A549 (cell line): ENCODE results near the gene IFIH1. TPM values are rescaled to one million over a fixed set of nuclear protein-coding genes. Genes with fewer than 3 reads are reported as not detected.

ENCODE experiments used
- ATAC-seq, 2 experiments: fragments of 200-7000 bp in 1 of 2; fragments of >200 bp in 1 of 2; cut with Nextera tagmentation in 1 of 2; cut with Tn5 transposase in 1 of 2; 3 replicates each; pipeline versions ENCODE4 v1.8.0 to v1.9.1; 2018 to 2020; ENCODE audit warnings: mild to moderate bottlenecking in 1 of 2, moderate library complexity in 1 of 2
- CTCF ChIA-PET: fragments of 300-600 bp; sonication (Branson Sonifier 250); formaldehyde crosslinking; extraction: SDS; loops from one replicate; lab custom pipeline; 2021; ENCODE audit warnings: antibody characterized with exemption, inconsistent platforms; lab: Yijun Ruan, JAX
- POLR2A ChIA-PET: fragments of 350-600 bp; formaldehyde crosslinking; extraction: SDS; loops from one replicate; lab custom pipeline; 2021; ENCODE audit warnings: antibody characterized with exemption, inconsistent platforms; lab: Yijun Ruan, JAX
- DNase-seq, 2 experiments: peaks; one replicate each; pipeline versions ENCODE4 v3.0.0 to v3.0.0-alpha.2; 2011 to 2016; ENCODE audit warnings: low read depth in 1 of 2, low spot score in 1 of 2
- FAIRE-seq: peaks from 2 replicates; lab custom pipeline; 2011; peaks lifted over from hg19 to GRCh38; lab: Jason Lieb, UNC
- H3K27ac ChIP-seq, 2 experiments: fragments of >200 bp; sonication (Bioruptor Twin); formaldehyde crosslinking; 3 replicates each; pipeline ENCODE4 v1.5.1; 2016 to 2017
- H3K4me1 ChIP-seq: fragments of >200 bp; sonication (Bioruptor Twin); formaldehyde crosslinking; 3 replicates; pipeline ENCODE4 v1.6.1; 2016
- H3K4me2 ChIP-seq: fragments of >200 bp; sonication (Bioruptor Twin); formaldehyde crosslinking; 3 replicates; pipeline ENCODE4 v1.6.1; 2016
- H3K4me3 ChIP-seq: fragments of >200 bp; sonication (Bioruptor Twin); formaldehyde crosslinking; 3 replicates; pipeline ENCODE4 v1.5.1; 2016
- H3K9me3 ChIP-seq: fragments of >200 bp; sonication (Bioruptor Twin); formaldehyde crosslinking; 3 replicates; pipeline ENCODE4 v1.6.1; 2016
- BHLHE40 ChIP-seq: IDR thresholded peaks from 2 replicates; pipeline ENCODE4 v1.6.1; 2012; ENCODE audit warnings: low read depth, low read length, inconsistent platforms
- CBX2 ChIP-seq: fragments of 200-600 bp; sonication (generic); IDR thresholded peaks from 2 replicates; pipeline ENCODE4 v1.6.1; 2016; ENCODE audit warnings: low read depth, mild to moderate bottlenecking, borderline replicate concordance
- CHD2 ChIP-seq: fragments of 150-350 bp; IDR thresholded peaks from 2 replicates; pipeline ENCODE4 v1.6.1; 2014; ENCODE audit warnings: low read length; ENCODE audit not compliant: partially characterized antibody
- EHF ChIP-seq: fragments of 250-450 bp; sonication (Bioruptor Pico); IDR thresholded peaks from 2 replicates; pipeline ENCODE4 v1.5.0; 2020; ENCODE audit warnings: mild to moderate bottlenecking
- FOSB ChIP-seq: fragments of 250-450 bp; sonication (Bioruptor Pico); IDR thresholded peaks from 2 replicates; pipeline ENCODE4 v1.5.0; 2020; ENCODE audit warnings: mild to moderate bottlenecking, moderate library complexity
- GATA3 ChIP-seq: IDR thresholded peaks from 2 replicates; pipeline ENCODE4 v1.6.1; 2012; ENCODE audit warnings: borderline replicate concordance
- HOXA7 ChIP-seq: fragments of 250-450 bp; sonication (Bioruptor Pico); IDR thresholded peaks from 2 replicates; pipeline ENCODE4 v1.5.0; 2020; ENCODE audit warnings: mild to moderate bottlenecking, moderate library complexity
- JUN ChIP-seq, 2 experiments: fragments of >200 bp; sonication (Bioruptor Twin); formaldehyde crosslinking; IDR thresholded peaks; 2 replicates in 1 of 2; 3 replicates in 1 of 2; pipeline ENCODE4 v1.6.1; 2016 to 2017
- KDM1A ChIP-seq: fragments of 200-600 bp; sonication (generic); IDR thresholded peaks from 2 replicates; pipeline ENCODE4 v1.6.1; 2016; ENCODE audit warnings: low read depth, mild to moderate bottlenecking
- KDM5A ChIP-seq: fragments of 200-600 bp; sonication (generic); IDR thresholded peaks from 2 replicates; pipeline ENCODE4 v1.6.1; 2016; ENCODE audit warnings: antibody characterized with exemption, mild to moderate bottlenecking
- MAFK ChIP-seq: fragments of 450-650 bp; IDR thresholded peaks from 2 replicates; pipeline ENCODE4 v1.6.1; 2014; ENCODE audit not compliant: partially characterized antibody
- MAZ ChIP-seq: fragments of 150-350 bp; IDR thresholded peaks from 2 replicates; pipeline ENCODE4 v1.6.1; 2014; ENCODE audit warnings: antibody characterized with exemption, low read depth, low read length, borderline replicate concordance
- MYC ChIP-seq: IDR thresholded peaks from 2 replicates; pipeline ENCODE4 v1.6.1; 2012; ENCODE audit warnings: mild to moderate bottlenecking, inconsistent platforms, low read length, improper control_type of control experiment, borderline replicate concordance
- NR3C1 ChIP-seq: fragments of >200 bp; sonication (Bioruptor Twin); formaldehyde crosslinking; IDR thresholded peaks from 3 replicates; pipeline ENCODE4 v1.6.1; 2017
- PHF8 ChIP-seq: fragments of 200-600 bp; sonication (generic); IDR thresholded peaks from 2 replicates; pipeline ENCODE4 v1.6.1; 2016; ENCODE audit warnings: low read depth, mild to moderate bottlenecking, antibody characterized with exemption, moderate library complexity, borderline replicate concordance
- RAD21 ChIP-seq, 2 experiments: fragments of >200 bp in 1 of 2; sonication (Bioruptor Twin) in 1 of 2; formaldehyde crosslinking in 1 of 2; IDR thresholded peaks in 1 of 2; conservative IDR thresholded peaks in 1 of 2; 2 replicates in 1 of 2; 3 replicates in 1 of 2; pipeline ENCODE4 v1.6.1; 2012 to 2018; ENCODE audit warnings: inconsistent platforms in 1 of 2
- RARB ChIP-seq: fragments of 250-450 bp; sonication (Bioruptor Pico); IDR thresholded peaks from 2 replicates; pipeline ENCODE4 v1.8.0; 2021; ENCODE audit warnings: mild to moderate bottlenecking, moderate library complexity
- RCOR1 ChIP-seq: fragments of 150-350 bp; IDR thresholded peaks from 2 replicates; pipeline ENCODE4 v1.6.1; 2014; ENCODE audit warnings: antibody characterized with exemption, low read length, low read depth
- RNF2 ChIP-seq: fragments of 200-600 bp; sonication (generic); IDR thresholded peaks from 2 replicates; pipeline ENCODE4 v1.6.1; 2016; ENCODE audit warnings: low read depth, mild to moderate bottlenecking, antibody characterized with exemption, moderate library complexity, borderline replicate concordance
- SMC3 ChIP-seq: fragments of >200 bp; sonication (Bioruptor Twin); formaldehyde crosslinking; IDR thresholded peaks from 3 replicates; pipeline ENCODE4 v1.6.1; 2018; ENCODE audit warnings: inconsistent platforms
- SREBF2 ChIP-seq: fragments of 450-650 bp; IDR thresholded peaks from 2 replicates; pipeline ENCODE4 v1.6.1; 2014; ENCODE audit warnings: mild to moderate bottlenecking, moderate library complexity
- TFCP2L1 ChIP-seq: fragments of 250-450 bp; sonication (Bioruptor Pico); IDR thresholded peaks from 2 replicates; pipeline ENCODE4 v1.5.0; 2021; ENCODE audit warnings: mild to moderate bottlenecking
- TP53 ChIP-seq: fragments of 250-450 bp; sonication (Bioruptor Pico); IDR thresholded peaks from 2 replicates; pipeline ENCODE4 v1.5.0; 2021; ENCODE audit warnings: mild to moderate bottlenecking, moderate library complexity
- ZC3H11A ChIP-seq: fragments of 450-650 bp; IDR thresholded peaks from 2 replicates; pipeline ENCODE4 v1.6.1; 2014; ENCODE audit warnings: antibody characterized with exemption, mild to moderate bottlenecking
- ZFP36 ChIP-seq: fragments of 450-650 bp; IDR thresholded peaks from 2 replicates; pipeline ENCODE4 v1.6.1; 2014; ENCODE audit warnings: borderline replicate concordance; ENCODE audit not compliant: partially characterized antibody
- WGBS: methylation state at CpG from one replicate; pipeline ENCODE4 v1.1.6; 2017; ENCODE audit errors: missing lambda C conversion rate; 5-methylcytosine and 5-hydroxymethylcytosine counted together
- polyA plus RNA-seq, 4 experiments: library from polyadenylated mRNA; depleted of rRNA in 3 of 4; stranded (reverse); fragments of >200 nt; fragmentation: RNase III in 1 of 4; extraction: RNeasy Plus Mini Kit Qiagen cat#74134 plus additional on column Dnase treatment in 1 of 4; gene quantifications; 2 replicates in 3 of 4; 3 replicates in 1 of 4; pipeline ENCODE4 v1.2.3, GENCODE V29; 2011 to 2017
- TF ChIP-seq, protein P1 (sequence below): fragments of 250-450 bp; sonication (Bioruptor Pico); IDR thresholded peaks from 2 replicates; pipeline ENCODE4 v1.5.0; 2021; ENCODE audit warnings: mild to moderate bottlenecking, moderate library complexity, borderline replicate concordance
- TF ChIP-seq, protein P2 (sequence below): IDR thresholded peaks from 2 replicates; pipeline ENCODE4 v1.6.1; 2012
- TF ChIP-seq, protein P3 (sequence below): fragments of >200 bp; sonication (Bioruptor Twin); formaldehyde crosslinking; IDR thresholded peaks from 3 replicates; pipeline ENCODE4 v1.6.1; 2016

The IFIH1 gene
- polyA plus RNA-seq, 2 of the 4 experiments (the other 2 are of a cell fraction) = 0.21 to 0.57 TPM

DNA sequence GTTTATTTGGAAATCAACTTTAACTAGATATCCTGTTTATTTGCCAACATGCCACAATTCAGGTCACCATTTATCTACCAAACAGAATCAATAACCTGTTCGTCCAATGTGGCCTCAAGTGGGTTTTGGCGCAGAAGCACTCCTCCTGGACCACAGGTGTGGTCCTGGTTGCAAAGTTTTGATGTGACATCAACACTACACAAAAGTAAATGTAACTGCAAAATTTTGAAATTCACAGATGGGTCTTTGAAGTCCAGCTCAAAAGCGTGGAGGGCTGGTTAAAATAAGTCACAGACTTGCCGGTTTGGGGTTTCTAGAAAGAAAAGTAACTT lies 25.0 kb upstream of the IFIH1 start:
- Histone ChIP-seq H3K9me3 (no peaks in the 10 kb centered on the region), H3K4me1 (0 out of 3 replicates have a peak, but pooled peaks cover 4% of the 10 kb centered on the region), H3K4me3 (peak overlapping the region; percentile 92), H3K27ac (peak overlapping the region; percentile 37; a peak in 4 of 6 replicates), H3K4me2 (peak overlapping the region; percentile 84)
- no peak for ATAC-seq
- 51% methylated on average over 4 of the region's 4 CpGs for WGBS
- TF ChIP-seq RNF2 (peak; percentile 33; the same call in 1 of the 2 replicates), NR3C1 (no peak), MYC (no peak), FOSB (CRISPR knock-in tag) (no peak)
- TF ChIP-seq, protein P1, sequence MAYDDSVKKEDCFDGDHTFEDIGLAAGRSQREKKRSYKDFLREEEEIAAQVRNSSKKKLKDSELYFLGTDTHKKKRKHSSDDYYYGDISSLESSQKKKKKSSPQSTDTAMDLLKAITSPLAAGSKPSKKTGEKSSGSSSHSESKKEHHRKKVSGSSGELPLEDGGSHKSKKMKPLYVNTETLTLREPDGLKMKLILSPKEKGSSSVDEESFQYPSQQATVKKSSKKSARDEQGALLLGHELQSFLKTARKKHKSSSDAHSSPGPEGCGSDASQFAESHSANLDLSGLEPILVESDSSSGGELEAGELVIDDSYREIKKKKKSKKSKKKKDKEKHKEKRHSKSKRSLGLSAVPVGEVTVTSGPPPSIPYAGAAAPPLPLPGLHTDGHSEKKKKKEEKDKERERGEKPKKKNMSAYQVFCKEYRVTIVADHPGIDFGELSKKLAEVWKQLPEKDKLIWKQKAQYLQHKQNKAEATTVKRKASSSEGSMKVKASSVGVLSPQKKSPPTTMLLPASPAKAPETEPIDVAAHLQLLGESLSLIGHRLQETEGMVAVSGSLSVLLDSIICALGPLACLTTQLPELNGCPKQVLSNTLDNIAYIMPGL (CRISPR knock-in tag) = no peak
- no peak for DNase-seq
- POLR2A ChIA-PET = interaction anchor here (0.6 kb wide), 1 partner anchor 1033 kb away, joined by 3 read pairs; no protein-coding TSS in a partner anchor
- CTCF ChIA-PET = interaction anchor here (2.0 kb wide), 1 partner anchor 45 kb away, joined by 5 read pairs; no protein-coding TSS in a partner anchor
- no peak for FAIRE-seq

DNA sequence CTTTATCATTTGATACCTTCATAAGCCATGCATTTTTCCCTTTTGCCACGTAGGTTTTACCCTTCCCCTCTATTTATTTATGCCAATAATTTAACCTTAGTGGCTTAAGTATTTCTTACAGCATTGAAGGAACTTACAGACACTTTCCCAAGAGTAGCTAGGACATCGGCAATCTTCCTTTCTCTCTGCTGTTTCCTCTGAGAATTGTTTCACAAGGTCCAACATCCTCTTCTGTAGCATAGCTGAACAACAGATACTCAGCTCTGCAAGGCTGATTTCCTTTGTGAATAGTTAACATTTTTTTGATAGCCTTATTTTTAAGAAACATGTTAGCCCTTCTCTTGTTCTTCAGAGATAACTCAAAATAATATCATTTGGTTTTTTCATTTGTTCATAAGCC lies 24.4 kb upstream of the IFIH1 start:
- TF ChIP-seq, protein P2, sequence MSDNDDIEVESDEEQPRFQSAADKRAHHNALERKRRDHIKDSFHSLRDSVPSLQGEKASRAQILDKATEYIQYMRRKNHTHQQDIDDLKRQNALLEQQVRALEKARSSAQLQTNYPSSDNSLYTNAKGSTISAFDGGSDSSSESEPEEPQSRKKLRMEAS = no peak
- TF ChIP-seq, protein P3, sequence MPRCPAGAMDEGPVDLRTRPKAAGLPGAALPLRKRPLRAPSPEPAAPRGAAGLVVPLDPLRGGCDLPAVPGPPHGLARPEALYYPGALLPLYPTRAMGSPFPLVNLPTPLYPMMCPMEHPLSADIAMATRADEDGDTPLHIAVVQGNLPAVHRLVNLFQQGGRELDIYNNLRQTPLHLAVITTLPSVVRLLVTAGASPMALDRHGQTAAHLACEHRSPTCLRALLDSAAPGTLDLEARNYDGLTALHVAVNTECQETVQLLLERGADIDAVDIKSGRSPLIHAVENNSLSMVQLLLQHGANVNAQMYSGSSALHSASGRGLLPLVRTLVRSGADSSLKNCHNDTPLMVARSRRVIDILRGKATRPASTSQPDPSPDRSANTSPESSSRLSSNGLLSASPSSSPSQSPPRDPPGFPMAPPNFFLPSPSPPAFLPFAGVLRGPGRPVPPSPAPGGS = no peak
- TF ChIP-seq BHLHE40 (no peak), EHF (CRISPR knock-in tag) (no peak), FOSB (CRISPR knock-in tag) (no peak), SREBF2 (no peak), CBX2 (no peak), KDM5A (no peak), MAFK (no peak), ZFP36 (no peak), GATA3 (no peak), MAZ (no peak), ZC3H11A (no peak), RAD21 (conservative IDR thresholded peaks at IDR 0.05 in 1 of 2, IDR thresholded peaks at IDR 0.05 in 1 of 2) (no peak), TP53 (no peak), PHF8 (no peak), SMC3 (no peak)
- Histone ChIP-seq H3K9me3 (no peaks in the 10 kb centered on the region), H3K4me3 (no peak overlapping the region), H3K27ac (no peak overlapping the region), H3K4me2 (no peak overlapping the region), H3K4me1 (0 out of 3 replicates have a peak, but pooled peaks cover 4% of the 10 kb centered on the region)
- ATAC-seq = no peak
- ChIA-PET CTCF (interaction anchor here (2.0 kb wide), 1 partner anchor 45 kb away, joined by 5 read pairs; no protein-coding TSS in a partner anchor), POLR2A (no interaction called here)
- DNase-seq = no peak
- WGBS = 56% methylated on average over 2 of the region's 2 CpGs
- no peak for FAIRE-seq

DNA sequence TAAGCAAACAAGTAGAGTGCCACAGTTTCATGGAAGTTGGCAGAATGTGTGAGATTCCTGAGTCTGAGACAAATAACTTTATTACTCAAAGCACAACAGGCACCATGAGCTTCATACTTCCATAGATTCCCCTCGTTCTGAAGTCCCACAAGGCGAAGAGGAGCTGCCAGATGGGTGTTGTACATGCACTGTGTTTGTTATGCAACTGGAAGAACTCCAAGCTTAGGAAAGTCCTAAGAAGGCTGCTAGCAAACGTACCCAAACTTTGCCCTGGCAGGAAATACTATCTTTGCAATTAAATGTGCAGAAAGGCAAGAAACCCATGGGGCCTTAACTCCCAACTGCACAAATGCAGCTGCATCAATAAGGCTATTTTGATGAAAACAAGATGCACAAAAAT lies 23.8 kb upstream of the IFIH1 start:
- Histone ChIP-seq H3K4me1 (0 out of 3 replicates have a peak, but pooled peaks cover 4% of the 10 kb centered on the region), H3K4me2 (no peak overlapping the region), H3K4me3 (no peak overlapping the region), H3K27ac (no peak overlapping the region), H3K9me3 (no peaks in the 10 kb centered on the region)
- DNase-seq (no peak), FAIRE-seq (no peak), ATAC-seq (no peak)
- ChIA-PET POLR2A (no interaction called here), CTCF (interaction anchor here (0.8 to 2.0 kb wide), 2 partner anchors 34 to 44 kb away, joined by 3 to 5 read pairs; no protein-coding TSS in a partner anchor)
- no peak for TF ChIP-seq NR3C1
- no peak for TF ChIP-seq RCOR1
- no peak for TF ChIP-seq BHLHE40
- no peak for TF ChIP-seq HOXA7 (CRISPR knock-in tag)
- no peak for TF ChIP-seq SMC3
- TF ChIP-seq KDM1A = no peak
- no peak for TF ChIP-seq MYC
- TF ChIP-seq RNF2 = no peak
- TF ChIP-seq EHF (CRISPR knock-in tag) = no peak
- no peak for TF ChIP-seq JUN (IDR thresholded peaks at IDR 0.05)
- TF ChIP-seq CBX2 = no peak
- TF ChIP-seq RARB (CRISPR knock-in tag) = no peak
- no peak for TF ChIP-seq CHD2
- TF ChIP-seq TFCP2L1 (CRISPR knock-in tag) = no peak
- 9% methylated on average over 3 of the region's 3 CpGs for WGBS
